ENCODE measurements around the gene EMC9.

- TF ChIP-seq CTCF (IDR thresholded peaks at IDR 0.05; ENCODE audit: insufficient read depth, low read depth, low read length) (no peak), EZH2 (IDR thresholded peaks at IDR 0.05; ENCODE audit: insufficient read depth, low read length) (no peak)
Observed at GRCh38 chr14:24110060-24110459, 31.3 kb downstream of the EMC9 start.
